GM12874 (cell line): ENCODE measurements around the gene NUDT6.

ENCODE experiments used
- CTCF ChIP-seq: IDR thresholded peaks from 2 replicates; pipeline ENCODE4 v1.5.1; 2011; ENCODE audit warnings: low read depth, mild to moderate bottlenecking, control low read depth, low read length, moderate library complexity; ENCODE audit not compliant: insufficient read depth

Gene NUDT6

GRCh38 chr4:122873146-122873545 lies 49.3 kb downstream of the NUDT6 start:
- no peak for TF ChIP-seq CTCF

DNA sequence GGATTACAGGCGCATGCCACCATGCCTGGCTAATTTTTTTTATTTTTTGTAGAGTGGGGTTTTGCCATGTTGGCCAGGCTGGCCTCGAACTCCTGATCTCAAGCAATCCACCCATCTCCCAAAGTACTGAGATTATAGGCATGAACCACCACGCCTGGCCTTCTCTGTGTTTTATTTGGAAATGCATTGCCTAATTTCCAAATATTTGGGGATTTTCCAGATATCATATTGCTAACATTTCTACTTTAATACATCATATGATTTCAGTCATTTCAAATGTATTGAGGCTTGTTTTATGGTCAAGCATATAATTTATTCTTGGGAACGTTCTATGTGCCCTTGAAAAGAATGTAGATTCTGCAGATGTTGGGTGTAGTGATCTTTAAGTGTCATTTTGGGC lies 57.0 kb downstream of the NUDT6 start:
- TF ChIP-seq CTCF, result no peak

DNA sequence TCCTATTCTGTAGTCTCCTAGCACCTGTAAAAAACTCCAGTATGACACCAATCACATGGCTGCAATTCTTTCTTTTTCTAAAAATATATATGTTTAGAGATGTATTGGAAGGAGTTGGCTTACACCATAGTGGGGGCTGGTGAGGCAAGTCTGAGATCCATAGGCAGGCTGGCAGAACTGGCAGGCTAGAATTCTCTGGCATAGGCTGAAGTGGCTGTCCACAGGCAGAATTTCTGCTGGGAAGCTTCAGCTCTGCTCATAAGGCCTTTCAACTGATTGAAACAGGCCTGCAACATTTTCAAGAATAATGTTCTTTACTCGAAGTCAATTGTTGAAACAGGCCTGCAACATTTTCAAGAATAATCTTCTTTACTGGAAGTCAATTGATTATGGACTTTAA lies 58.8 kb downstream of the NUDT6 start:
- TF ChIP-seq CTCF, result no peak

- no peak for TF ChIP-seq CTCF
Observed at GRCh38 chr4:122861172-122861943, 61.0 kb downstream of the NUDT6 start.

- TF ChIP-seq CTCF, result no peak
Observed at GRCh38 chr4:122858705-122859104, 63.7 kb downstream of the NUDT6 start.

DNA sequence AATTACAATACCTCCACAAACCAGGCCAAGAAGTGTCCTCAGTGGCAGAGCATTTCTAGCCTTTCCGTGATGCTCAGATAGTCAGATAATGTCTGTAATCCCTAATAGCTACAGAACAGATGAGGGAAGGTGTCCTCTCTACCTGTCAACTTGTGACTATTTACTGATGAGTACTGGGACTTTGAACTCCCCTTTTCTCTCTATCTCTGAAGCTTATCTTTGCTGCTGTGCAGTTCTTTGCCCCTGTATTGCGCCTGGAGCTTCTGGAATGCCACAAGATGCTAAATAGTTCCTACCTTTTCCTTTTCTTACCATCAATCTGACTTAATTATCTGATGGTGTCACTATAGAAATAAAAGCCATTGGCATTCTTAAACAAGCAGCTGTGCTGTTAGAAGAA lies 65.2 kb downstream of the NUDT6 start:
- no peak for TF ChIP-seq CTCF

DNA sequence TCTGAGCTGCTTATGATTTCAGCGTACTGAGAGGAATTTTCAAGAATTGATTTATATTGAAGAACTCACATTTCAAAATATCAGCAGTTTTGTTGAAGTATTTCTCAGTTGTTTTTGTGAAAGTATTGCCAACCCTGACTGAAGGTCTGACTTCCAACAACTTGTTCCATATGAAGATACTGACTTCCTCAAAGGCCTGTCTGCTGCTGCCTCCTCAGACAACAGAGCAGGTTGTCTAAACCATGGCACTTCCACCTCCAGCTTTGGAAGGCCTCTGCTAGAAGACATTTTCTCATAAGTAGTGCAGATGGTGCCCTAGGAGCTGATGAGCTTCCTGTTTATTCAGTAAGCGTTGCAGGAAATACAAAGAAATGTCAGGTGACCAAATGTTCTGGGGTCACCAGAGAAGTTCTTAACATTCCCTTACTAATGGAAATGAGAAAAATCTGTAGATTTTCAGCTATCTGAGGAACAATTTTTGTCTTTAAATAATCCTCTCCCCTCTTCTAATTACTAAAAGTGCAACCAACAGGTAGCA lies 67.0 kb downstream of the NUDT6 start:
- TF ChIP-seq CTCF, result no peak
